Measurements from ENCODE around the gene UBE2I.
"Not testable (repeated sequence)": the region's sequence is repeated elsewhere in the genome, so short reads cannot be mapped to it uniquely, and the experiment has no call there.

The UBE2I gene

DNA sequence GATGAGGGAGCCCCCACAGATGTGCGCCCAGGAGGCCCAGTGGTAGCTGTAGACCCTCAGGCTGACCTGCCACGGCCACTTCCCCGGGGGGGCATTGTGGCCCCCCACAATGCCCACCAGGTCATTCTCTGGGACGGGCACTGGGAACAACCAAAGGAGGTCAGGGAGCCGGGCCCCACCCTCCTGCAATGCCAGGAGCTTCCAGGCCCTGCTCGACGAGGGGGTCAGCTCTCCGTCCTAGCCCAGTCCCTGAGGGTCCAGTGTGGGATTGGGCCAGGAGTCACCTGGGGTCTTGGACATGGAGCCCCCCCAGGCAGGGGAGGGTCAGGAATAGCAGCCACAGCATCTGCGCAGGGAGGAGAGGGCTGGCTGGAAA lies 46.6 kb upstream of the UBE2I start:
- no peak for DNase-seq (ENCODE audit: low read depth, low spot score)
- POLR2A ChIA-PET, result no interaction called here
- H3K4me3 ChIP-seq (ENCODE audit: low read depth, low read length), result no peak overlapping the region
- CTCF ChIA-PET, result no interaction called here
- no peak for TF ChIP-seq CTCF (IDR thresholded peaks at IDR 0.05; ENCODE audit: insufficient read depth, low read length, missing control alignments)

DNA sequence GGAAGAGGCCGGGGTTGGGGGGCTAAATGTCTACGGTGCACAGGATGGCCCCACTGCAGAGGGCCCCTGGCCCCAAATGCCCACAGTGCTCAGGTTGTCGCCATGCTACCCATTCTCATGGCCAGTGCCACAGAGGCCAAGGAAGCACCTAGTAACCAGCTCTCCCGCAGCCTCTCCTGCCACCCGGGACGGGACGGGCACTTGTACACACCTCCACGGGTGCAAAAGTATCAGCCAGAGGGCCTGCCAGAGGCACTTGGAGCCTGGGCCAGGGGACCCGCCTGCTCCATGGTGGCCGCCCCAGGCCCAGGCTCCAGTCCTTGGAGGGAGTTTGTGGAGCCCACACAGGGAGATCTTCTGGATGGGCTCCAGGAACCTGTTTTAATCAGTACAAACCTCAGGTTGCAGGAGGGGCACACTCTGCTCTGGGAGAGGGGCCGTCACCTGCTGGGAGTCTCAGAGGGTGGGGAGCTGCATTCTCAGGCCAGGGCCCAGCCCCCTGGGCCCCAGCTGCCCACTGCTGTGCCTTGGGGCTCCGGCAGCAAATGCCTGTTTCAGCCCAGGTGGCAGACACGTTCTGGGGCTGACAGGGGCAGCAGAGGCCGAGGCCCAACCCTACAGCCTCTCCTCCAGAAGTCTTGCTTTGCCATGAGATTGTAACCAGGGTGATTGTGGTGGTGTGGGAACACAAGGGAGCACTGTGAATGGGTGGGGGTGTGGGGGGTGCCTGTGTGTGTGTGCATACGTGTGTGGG lies 45.7 kb upstream of the UBE2I start:
- ChIA-PET CTCF (no interaction called here), POLR2A (no interaction called here)
- no peak for DNase-seq (ENCODE audit: low read depth, low spot score)
- H3K4me3 ChIP-seq (ENCODE audit: low read depth, low read length), result no peak overlapping the region
- no peak for TF ChIP-seq CTCF (IDR thresholded peaks at IDR 0.05; ENCODE audit: insufficient read depth, low read length, missing control alignments)

DNA sequence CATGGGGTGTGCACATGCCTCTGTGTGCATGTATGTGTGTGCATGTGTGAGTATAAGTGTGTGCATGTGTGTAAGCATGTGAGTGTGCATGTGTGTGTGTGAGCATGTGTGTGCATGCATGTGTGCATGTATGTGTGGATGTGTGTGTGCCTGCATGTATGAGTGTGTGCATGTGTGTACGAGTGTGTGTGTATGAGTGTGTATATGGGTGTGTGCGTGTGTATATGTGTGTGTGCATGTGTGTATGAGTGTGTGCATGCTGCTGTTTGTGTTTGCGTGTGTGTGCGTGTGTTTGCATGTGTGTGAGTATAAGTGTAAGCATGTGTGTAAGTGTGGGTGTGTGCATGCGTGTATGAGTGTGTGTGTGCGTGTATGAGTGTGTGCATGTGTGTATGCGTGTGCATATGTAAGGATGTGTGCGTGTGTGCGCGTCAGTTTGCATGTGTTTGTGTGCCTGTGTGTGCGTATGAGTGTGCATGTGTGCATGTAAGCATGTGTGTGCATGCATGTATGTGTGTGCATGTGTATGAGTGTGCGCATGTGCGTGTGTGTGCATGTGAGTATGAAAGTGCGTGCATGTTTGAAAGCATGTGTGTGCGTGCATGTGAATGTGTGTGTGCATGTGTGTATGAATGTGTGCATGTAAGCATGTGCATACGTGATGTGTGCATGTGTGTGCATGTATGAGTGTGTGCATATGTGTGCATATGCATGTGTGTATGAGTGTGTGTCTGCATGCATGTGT lies 44.9 kb upstream of the UBE2I start:
- ChIA-PET POLR2A (no interaction called here), CTCF (no interaction called here)
- no peak for DNase-seq (ENCODE audit: low read depth, low spot score)
- TF ChIP-seq CTCF (IDR thresholded peaks at IDR 0.05; ENCODE audit: insufficient read depth, low read length, missing control alignments), result no peak
- no peak overlapping the region for H3K4me3 ChIP-seq (ENCODE audit: low read depth, low read length)

DNA sequence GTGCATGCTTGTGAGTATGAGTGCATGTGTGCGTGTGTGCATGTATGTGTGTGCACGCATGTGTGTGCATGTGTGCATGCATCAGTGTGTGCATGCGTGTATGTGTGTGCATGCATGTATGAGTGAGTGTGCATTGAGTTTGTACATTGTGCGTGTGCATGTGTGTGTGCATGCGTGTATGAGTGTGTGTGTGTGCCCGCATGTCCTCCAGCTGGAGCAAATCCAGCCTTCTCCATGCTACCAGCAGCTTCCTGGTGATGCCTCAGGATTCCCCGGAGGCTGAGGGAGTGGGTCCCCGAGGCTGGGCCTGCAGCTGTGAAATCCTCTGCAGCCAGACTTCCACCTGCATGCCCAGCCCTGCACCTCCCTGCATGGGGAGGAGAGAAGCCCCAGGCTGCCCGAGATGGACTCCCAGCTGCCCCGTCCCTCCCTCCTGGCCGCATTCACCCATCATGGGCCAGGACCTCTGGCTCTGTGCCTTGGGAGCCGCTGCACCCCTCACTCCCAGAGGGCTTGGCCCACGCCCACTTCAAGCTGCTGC lies 44.3 kb upstream of the UBE2I start:
- no peak for TF ChIP-seq CTCF (IDR thresholded peaks at IDR 0.05; ENCODE audit: insufficient read depth, low read length, missing control alignments)
- ChIA-PET CTCF (interaction anchor here (1.5 kb wide), 1 partner anchor 36 kb away, joined by 5 read pairs; no protein-coding TSS in a partner anchor), POLR2A (no interaction called here)
- no peak overlapping the region for H3K4me3 ChIP-seq (ENCODE audit: low read depth, low read length)
- no peak for DNase-seq (ENCODE audit: low read depth, low spot score)

GRCh38 chr16:1265826-1266225 lies 43.6 kb upstream of the UBE2I start:
- DNase-seq (ENCODE audit: low read depth, low spot score), result no peak
- no peak for TF ChIP-seq CTCF (IDR thresholded peaks at IDR 0.05; ENCODE audit: insufficient read depth, low read length, missing control alignments)
- CTCF ChIA-PET, result interaction anchor here (1.5 kb wide), 1 partner anchor 35 kb away, joined by 5 read pairs; no protein-coding TSS in a partner anchor
- POLR2A ChIA-PET, result no interaction called here
- H3K4me3 ChIP-seq (ENCODE audit: low read depth, low read length), result no peak overlapping the region

DNA sequence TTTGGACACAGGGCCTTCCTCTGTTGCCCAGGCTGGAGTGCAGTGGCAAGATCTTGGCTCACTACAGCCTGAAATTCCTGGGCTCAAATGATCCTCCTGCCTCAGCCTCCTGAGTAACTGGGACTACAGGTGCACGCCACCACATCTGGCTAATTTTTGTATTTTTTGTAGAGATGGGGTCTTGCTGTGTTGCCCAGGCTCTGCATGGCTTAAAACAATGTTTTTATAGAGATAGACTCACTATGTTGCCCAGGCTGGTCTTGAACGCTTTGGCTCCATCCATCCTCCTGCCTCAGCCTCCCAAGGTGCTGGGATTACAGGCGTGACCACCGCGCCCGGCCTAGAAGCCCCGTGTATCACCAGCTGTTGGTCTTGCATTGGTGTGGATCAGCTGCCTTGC lies 40.0 kb upstream of the UBE2I start:
- DNase-seq (ENCODE audit: low read depth, low spot score); H3K4me3 ChIP-seq (ENCODE audit: low read depth, low read length); POLR2A ChIA-PET: not testable (repeated sequence)
- CTCF ChIA-PET, result interaction anchor here (1.5 kb wide), 1 partner anchor 30 kb away, joined by 4 read pairs; no protein-coding TSS in a partner anchor
